ENCODE data around the gene HOXA13.

DNA sequence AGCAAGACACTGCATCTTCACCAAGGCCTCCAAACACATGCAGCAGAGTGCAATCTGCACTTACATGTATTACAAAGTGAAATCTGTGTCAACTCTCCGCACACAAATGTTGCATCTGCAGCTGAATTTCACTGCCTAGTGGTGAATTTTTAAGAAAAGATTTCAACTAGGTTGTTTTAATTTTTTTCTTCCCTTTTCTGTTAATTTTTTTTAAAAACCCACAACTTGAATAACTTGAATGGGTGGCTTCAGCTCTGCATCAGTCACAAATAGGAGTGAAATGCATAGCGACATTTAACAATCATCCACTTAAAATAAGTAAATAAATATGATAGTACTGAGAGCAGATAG is 5.9 kb downstream of the HOXA13 start:
- no peak for TF ChIP-seq EZH2 (IDR thresholded peaks at IDR 0.05; ENCODE audit: low read depth)
- TF ChIP-seq, protein P1, sequence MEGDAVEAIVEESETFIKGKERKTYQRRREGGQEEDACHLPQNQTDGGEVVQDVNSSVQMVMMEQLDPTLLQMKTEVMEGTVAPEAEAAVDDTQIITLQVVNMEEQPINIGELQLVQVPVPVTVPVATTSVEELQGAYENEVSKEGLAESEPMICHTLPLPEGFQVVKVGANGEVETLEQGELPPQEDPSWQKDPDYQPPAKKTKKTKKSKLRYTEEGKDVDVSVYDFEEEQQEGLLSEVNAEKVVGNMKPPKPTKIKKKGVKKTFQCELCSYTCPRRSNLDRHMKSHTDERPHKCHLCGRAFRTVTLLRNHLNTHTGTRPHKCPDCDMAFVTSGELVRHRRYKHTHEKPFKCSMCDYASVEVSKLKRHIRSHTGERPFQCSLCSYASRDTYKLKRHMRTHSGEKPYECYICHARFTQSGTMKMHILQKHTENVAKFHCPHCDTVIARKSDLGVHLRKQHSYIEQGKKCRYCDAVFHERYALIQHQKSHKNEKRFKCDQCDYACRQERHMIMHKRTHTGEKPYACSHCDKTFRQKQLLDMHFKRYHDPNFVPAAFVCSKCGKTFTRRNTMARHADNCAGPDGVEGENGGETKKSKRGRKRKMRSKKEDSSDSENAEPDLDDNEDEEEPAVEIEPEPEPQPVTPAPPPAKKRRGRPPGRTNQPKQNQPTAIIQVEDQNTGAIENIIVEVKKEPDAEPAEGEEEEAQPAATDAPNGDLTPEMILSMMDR (conservative IDR thresholded peaks at IDR 0.05), result no peak
